Mesendoderm (in vitro differentiated cells): ENCODE measurements around the gene CCR9.

ENCODE experiments used
- DNase-seq: peaks from one replicate; pipeline ENCODE4 v3.0.0; 2013
- H2AK5ac ChIP-seq: 2 replicates; pipeline ENCODE4 v1.6.1; 2013; ENCODE audit warnings: low read length, inconsistent platforms
- H2BK120ac ChIP-seq: 2 replicates; pipeline ENCODE4 v1.6.1; 2013; ENCODE audit warnings: low read depth, mild to moderate bottlenecking, low read length, moderate library complexity, mixed read lengths
- H2BK15ac ChIP-seq: replicated peaks from 2 replicates; pipeline ENCODE4 v1.6.1; 2013; ENCODE audit warnings: low read depth, mild to moderate bottlenecking, moderate library complexity
- H2BK5ac ChIP-seq: 2 replicates; pipeline ENCODE4 v1.6.1; 2013; ENCODE audit warnings: low read length, inconsistent platforms
- H3K18ac ChIP-seq: 2 replicates; pipeline ENCODE4 v1.6.1; 2013; ENCODE audit warnings: mild to moderate bottlenecking, low read length, mixed read lengths
- H3K23ac ChIP-seq: one replicate; pipeline ENCODE4 v1.6.1; 2013; ENCODE audit warnings: low read length
- H3K27ac ChIP-seq: 2 replicates; pipeline ENCODE4 v1.5.1; 2013; ENCODE audit warnings: low read depth, mild to moderate bottlenecking, inconsistent platforms, low read length, moderate library complexity
- H3K27me3 ChIP-seq: 2 replicates; pipeline ENCODE4 v1.6.1; 2013; ENCODE audit warnings: low read length, control low read depth, mild to moderate bottlenecking, inconsistent platforms; ENCODE audit not compliant: insufficient read depth, poor library complexity
- H3K36me3 ChIP-seq: 2 replicates; pipeline ENCODE4 v1.6.1; 2013; ENCODE audit warnings: low read length, inconsistent platforms; ENCODE audit not compliant: control insufficient read depth, insufficient read depth
- H3K4ac ChIP-seq: one replicate; pipeline ENCODE4 v1.6.1; 2013; ENCODE audit warnings: low read depth, mild to moderate bottlenecking, low read length, moderate library complexity
- H3K4me1 ChIP-seq: 2 replicates; pipeline ENCODE4 v1.6.1; 2013; ENCODE audit warnings: low read depth, low read length, inconsistent platforms; ENCODE audit not compliant: control insufficient read depth
- H3K4me2 ChIP-seq: 2 replicates; pipeline ENCODE4 v1.6.1; 2013; ENCODE audit warnings: low read length
- H3K4me3 ChIP-seq: 2 replicates; pipeline ENCODE4 v1.5.1; 2013; ENCODE audit warnings: mild to moderate bottlenecking, low read length
- H3K56ac ChIP-seq: one replicate; pipeline ENCODE4 v1.6.1; 2013; ENCODE audit warnings: low read length
- H3K79me1 ChIP-seq: 2 replicates; pipeline ENCODE4 v1.6.1; 2013; ENCODE audit warnings: low read length, inconsistent platforms
- H3K79me2 ChIP-seq: 2 replicates; pipeline ENCODE4 v1.6.1; 2013; ENCODE audit warnings: mild to moderate bottlenecking, low read length; ENCODE audit not compliant: control insufficient read depth, insufficient read depth
- H3K9ac ChIP-seq: 2 replicates; pipeline ENCODE4 v1.6.1; 2013; ENCODE audit warnings: low read length, inconsistent platforms
- H4K5ac ChIP-seq: one replicate; pipeline ENCODE4 v1.6.1; 2013; ENCODE audit warnings: low read length
- H4K8ac ChIP-seq: one replicate; pipeline ENCODE4 v1.6.1; 2013; ENCODE audit warnings: low read depth, mild to moderate bottlenecking, control low read depth, low read length, moderate library complexity
- WGBS: extraction: QIAGEN DNeasy Blood & Tissue Kit; methylation state at CpG from one replicate; pipeline ENCODE4 v1.1.7; 2013; ENCODE audit warnings: low lambda C conversion rate, missing lambda C conversion rate; ENCODE audit not compliant: insufficient coverage; ENCODE audit errors: extremely low coverage; 5-methylcytosine and 5-hydroxymethylcytosine counted together

The CCR9 gene

DNA sequence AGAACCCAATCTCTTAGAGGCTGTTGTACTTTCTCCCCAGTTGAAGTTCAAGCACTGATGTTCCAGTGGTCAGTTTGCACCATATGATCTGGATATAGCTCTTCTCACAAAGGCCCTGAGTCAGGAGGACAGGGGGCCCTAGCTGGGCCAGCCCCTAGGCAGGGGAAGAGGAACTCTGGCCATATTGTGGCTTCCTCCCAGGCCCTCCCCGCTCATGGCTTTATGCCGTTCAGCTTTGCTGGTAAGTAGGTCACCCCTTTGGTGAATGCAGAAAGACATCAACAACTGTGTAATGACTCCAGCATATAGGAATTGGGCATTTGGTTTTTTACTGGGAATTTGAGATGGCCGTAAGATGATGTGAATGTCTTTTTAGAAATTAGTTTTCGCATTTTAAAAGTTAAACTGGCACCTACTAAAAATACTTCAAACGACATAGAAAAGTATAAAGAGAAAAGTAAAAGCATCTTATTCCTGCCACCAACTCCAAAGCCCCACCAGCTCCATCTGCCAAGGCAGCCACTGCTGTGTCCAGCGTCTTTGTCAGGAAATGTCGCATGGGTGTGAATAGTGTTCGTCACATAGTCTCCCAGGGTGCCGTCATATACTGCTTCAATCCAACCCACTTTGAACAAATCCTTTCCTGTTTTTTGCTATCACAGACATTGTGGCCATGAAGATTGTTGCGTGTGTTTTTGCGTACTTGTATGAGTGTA lies 25.3 kb downstream of the CCR9 start:
- H3K56ac ChIP-seq: no peak overlapping the region
- H3K27ac ChIP-seq: no peak overlapping the region
- H3K4me1 ChIP-seq: no peaks in the 10 kb centered on the region
- no peaks in the 10 kb centered on the region for H3K36me3 ChIP-seq
- no peak overlapping the region for H4K5ac ChIP-seq
- H3K4ac ChIP-seq: no peak overlapping the region
- no peak overlapping the region for H2AK5ac ChIP-seq
- WGBS: no CpG with 5 or more reads among the region's 11 CpGs
- no peak for DNase-seq
- H3K4me2 ChIP-seq: no peak overlapping the region
- no peak overlapping the region for H4K8ac ChIP-seq
- no peaks in the 10 kb centered on the region for H3K79me2 ChIP-seq
- H2BK120ac ChIP-seq: no peak overlapping the region
- H3K18ac ChIP-seq: no peak overlapping the region
- H3K27me3 ChIP-seq: no peaks in the 10 kb centered on the region
- no peak overlapping the region for H3K9ac ChIP-seq
- no peak overlapping the region for H2BK15ac ChIP-seq
- H3K23ac ChIP-seq: no peak overlapping the region
- no peak overlapping the region for H2BK5ac ChIP-seq
- H3K4me3 ChIP-seq: no peak overlapping the region
- no peaks in the 10 kb centered on the region for H3K79me1 ChIP-seq

- no peak for DNase-seq
- Histone ChIP-seq H2AK5ac (no peak overlapping the region), H3K4me2 (no peak overlapping the region), H4K5ac (no peak overlapping the region), H3K18ac (no peak overlapping the region), H3K4me1 (no peaks in the 10 kb centered on the region), H3K79me2 (no peaks in the 10 kb centered on the region), H2BK15ac (no peak overlapping the region), H3K23ac (no peak overlapping the region), H3K4ac (no peak overlapping the region), H3K27ac (no peak overlapping the region), H3K56ac (no peak overlapping the region), H3K27me3 (no peaks in the 10 kb centered on the region), H2BK120ac (no peak overlapping the region), H3K36me3 (no peaks in the 10 kb centered on the region), H3K9ac (no peak overlapping the region), H4K8ac (no peak overlapping the region), H2BK5ac (no peak overlapping the region), H3K4me3 (no peak overlapping the region), H3K79me1 (no peaks in the 10 kb centered on the region)
- no CpG with 5 or more reads among the region's 6 CpGs for WGBS
Observed at GRCh38 chr3:45912435-45912834, 26.1 kb downstream of the CCR9 start.

- WGBS: no CpG with 5 or more reads among the region's 7 CpGs
- H2BK5ac ChIP-seq: no peak overlapping the region
Observed at GRCh38 chr3:45914362-45915058, 28.2 kb downstream of the CCR9 start.

GRCh38 chr3:45915059-45915439 lies 28.7 kb downstream of the CCR9 start:
- no peak overlapping the region for H2BK5ac ChIP-seq
- no peak overlapping the region for H2BK15ac ChIP-seq
- no peaks in the 10 kb centered on the region for H3K79me1 ChIP-seq
- WGBS: no CpG with 5 or more reads among the region's 9 CpGs
- H2BK120ac ChIP-seq: no peak overlapping the region
- H3K23ac ChIP-seq: no peak overlapping the region
- no peak overlapping the region for H3K4me3 ChIP-seq
- no peak for DNase-seq
- no peaks in the 10 kb centered on the region for H3K36me3 ChIP-seq
- H2AK5ac ChIP-seq: no peak overlapping the region
- H3K4me2 ChIP-seq: no peak overlapping the region
- H3K56ac ChIP-seq: no peak overlapping the region
- H4K8ac ChIP-seq: no peak overlapping the region
- H4K5ac ChIP-seq: no peak overlapping the region
- H3K27me3 ChIP-seq: no peaks in the 10 kb centered on the region
- H3K27ac ChIP-seq: no peak overlapping the region
- H3K79me2 ChIP-seq: no peaks in the 10 kb centered on the region
- H3K18ac ChIP-seq: no peak overlapping the region
- no peak overlapping the region for H3K9ac ChIP-seq
- H3K4me1 ChIP-seq: no peaks in the 10 kb centered on the region
- H3K4ac ChIP-seq: no peak overlapping the region

More at GRCh38 chr3:45914362-45915058, 28.2 kb downstream of the CCR9 start:
- no peak overlapping the region for H3K56ac ChIP-seq
- no peaks in the 10 kb centered on the region for H3K36me3 ChIP-seq
- no peaks in the 10 kb centered on the region for H3K4me1 ChIP-seq
- no peak overlapping the region for H3K4ac ChIP-seq
- no peak overlapping the region for H2BK15ac ChIP-seq
- H3K27me3 ChIP-seq: no peaks in the 10 kb centered on the region
- H2BK120ac ChIP-seq: no peak overlapping the region
- H4K5ac ChIP-seq: no peak overlapping the region
- H3K79me1 ChIP-seq: no peaks in the 10 kb centered on the region
- H3K27ac ChIP-seq: no peak overlapping the region
- H3K9ac ChIP-seq: no peak overlapping the region
- H3K79me2 ChIP-seq: no peaks in the 10 kb centered on the region
- H3K4me3 ChIP-seq: no peak overlapping the region
- no peak overlapping the region for H3K18ac ChIP-seq
- H3K23ac ChIP-seq: no peak overlapping the region
- no peak overlapping the region for H2AK5ac ChIP-seq
- no peak overlapping the region for H3K4me2 ChIP-seq
- no peak for DNase-seq
- H4K8ac ChIP-seq: no peak overlapping the region

DNA sequence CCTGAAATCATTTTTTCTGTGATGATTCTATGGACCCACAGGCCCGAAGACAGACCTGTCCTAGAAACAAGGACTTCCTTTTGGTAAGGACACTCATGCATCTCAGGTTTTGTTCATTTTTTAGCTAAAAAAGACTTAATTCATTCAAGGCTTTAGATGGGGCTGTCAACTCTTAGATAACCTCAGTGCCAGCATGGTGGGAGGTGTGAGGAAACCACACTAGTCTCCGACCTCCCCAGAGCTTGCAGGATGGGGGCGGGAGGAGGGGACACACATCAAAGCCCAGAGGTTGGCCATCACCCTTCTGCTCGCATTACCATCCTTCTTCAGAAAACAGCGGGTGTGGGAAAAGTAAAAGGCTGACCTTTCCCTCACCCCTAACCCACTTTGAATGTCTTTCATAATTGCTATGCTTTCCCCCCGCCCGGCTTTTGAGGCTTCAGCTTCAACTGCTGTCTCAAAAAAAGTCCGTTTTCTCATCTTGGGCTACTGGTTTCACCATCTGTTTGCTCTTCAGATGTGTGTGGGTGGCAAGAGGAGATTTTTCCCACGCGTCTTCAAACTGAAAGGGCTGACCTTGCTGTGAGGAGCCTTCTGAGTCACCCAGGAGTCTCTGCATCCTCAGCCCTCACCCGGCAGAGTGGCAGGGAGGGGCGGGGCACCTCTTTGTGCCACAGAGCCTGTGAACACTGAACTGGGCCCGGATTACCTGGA lies 29.3 kb downstream of the CCR9 start:
- WGBS: no CpG with 5 or more reads among the region's 13 CpGs
- DNase-seq: peak; percentile 8
- no peak overlapping the region for H2BK120ac ChIP-seq

More for the DNA sequence above, 29.3 kb downstream of the CCR9 start:
- no peak overlapping the region for H3K4me3 ChIP-seq
- H4K8ac ChIP-seq: no peak overlapping the region
- H4K5ac ChIP-seq: no peak overlapping the region
- no peak overlapping the region for H2AK5ac ChIP-seq
- no peak overlapping the region for H3K18ac ChIP-seq
- H3K27ac ChIP-seq: no peak overlapping the region
- H3K79me2 ChIP-seq: no peaks in the 10 kb centered on the region
- no peak overlapping the region for H2BK15ac ChIP-seq
- H3K4me2 ChIP-seq: no peak overlapping the region
- no peaks in the 10 kb centered on the region for H3K4me1 ChIP-seq
- H3K56ac ChIP-seq: no peak overlapping the region
- H2BK5ac ChIP-seq: no peak overlapping the region
- H3K4ac ChIP-seq: no peak overlapping the region
- H3K9ac ChIP-seq: no peak overlapping the region
- no peak overlapping the region for H3K23ac ChIP-seq
- H3K79me1 ChIP-seq: no peaks in the 10 kb centered on the region
- H3K36me3 ChIP-seq: no peaks in the 10 kb centered on the region
- no peaks in the 10 kb centered on the region for H3K27me3 ChIP-seq
